Breast epithelium (tissue), 4 donors: Measurements from ENCODE around the gene CLDN9. TPM values are rescaled to one million over a fixed set of nuclear protein-coding genes. Genes with fewer than 3 reads are reported as not detected.

Source experiments
- DNase-seq, 2 donors: peaks; one replicate each; pipeline ENCODE4 v3.0.0-alpha.2; 2019; ENCODE audit warnings: low spot score in 2 of 2
- H3K27ac ChIP-seq, 2 donors: fragments of 200-600 bp; sonication (generic) in 1 of 2; one replicate each; pipeline ENCODE4 v1.5.1; 2016 to 2019; ENCODE audit warnings: mild to moderate bottlenecking in 1 of 2
- H3K27me3 ChIP-seq, 2 donors: fragments of 200-600 bp; sonication (generic) in 1 of 2; one replicate each; pipeline versions ENCODE4 v1.5.1 to v1.6.0; 2017 to 2019; ENCODE audit warnings: control low read depth in 1 of 2, mild to moderate bottlenecking in 1 of 2
- H3K36me3 ChIP-seq: fragments of 200-600 bp; one replicate; pipeline ENCODE4 v1.5.1; 2019
- H3K4me1 ChIP-seq, 2 donors: fragments of 200-600 bp; sonication (generic); one replicate each; pipeline ENCODE4 v1.5.1; 2016 to 2019; ENCODE audit warnings: control low read depth in 1 of 2
- H3K4me3 ChIP-seq, 3 donors: fragments of 200-600 bp; sonication (generic); 1 replicate in 2 of 3; 2 replicates in 1 of 3; pipeline ENCODE4 v1.5.1; 2016 to 2019; ENCODE audit warnings: mild to moderate bottlenecking in 3 of 3, moderate library complexity in 2 of 3
- H3K9me3 ChIP-seq, 2 donors: fragments of 200-600 bp; sonication (generic) in 1 of 2; one replicate each; pipeline ENCODE4 v1.5.1; 2016 to 2019; ENCODE audit warnings: control low read depth in 1 of 2
- POLR2A ChIP-seq: fragments of 450-650 bp; IDR thresholded peaks from one replicate; pipeline ENCODE4 v1.6.1; 2016; ENCODE audit warnings: antibody characterized with exemption, mild to moderate bottlenecking, moderate library complexity
- POLR2AphosphoS5 ChIP-seq, 3 donors: sonication (generic); formaldehyde crosslinking; IDR thresholded peaks; one replicate each; pipeline ENCODE4 v1.6.1; 2017; ENCODE audit warnings: antibody characterized with exemption in 3 of 3
- intact Hi-C: fragments of 100-400 bp; cut with DNase I; formaldehyde crosslinking; loops from one replicate; pipeline ENCODE4 v1.15.1; 2023; ENCODE audit warnings: low total_unique reads
- total RNA-seq, 3 donors: library from RNA; depleted of rRNA; stranded (reverse); fragments of >200 nt; gene quantifications; one replicate each; pipeline ENCODE4 v1.1.0, GENCODE V29; 2016
- TF ChIP-seq, protein P1 (sequence below), 3 donors: fragments of 450-650 bp; IDR thresholded peaks; one replicate each; pipeline ENCODE4 v1.5.1; 2016 to 2017; ENCODE audit warnings: antibody characterized with exemption in 3 of 3, mild to moderate bottlenecking in 3 of 3, moderate library complexity in 3 of 3

Gene CLDN9
- total RNA-seq, 3 donors from 2014 or later: 0.15 TPM; not detected in 2

DNA sequence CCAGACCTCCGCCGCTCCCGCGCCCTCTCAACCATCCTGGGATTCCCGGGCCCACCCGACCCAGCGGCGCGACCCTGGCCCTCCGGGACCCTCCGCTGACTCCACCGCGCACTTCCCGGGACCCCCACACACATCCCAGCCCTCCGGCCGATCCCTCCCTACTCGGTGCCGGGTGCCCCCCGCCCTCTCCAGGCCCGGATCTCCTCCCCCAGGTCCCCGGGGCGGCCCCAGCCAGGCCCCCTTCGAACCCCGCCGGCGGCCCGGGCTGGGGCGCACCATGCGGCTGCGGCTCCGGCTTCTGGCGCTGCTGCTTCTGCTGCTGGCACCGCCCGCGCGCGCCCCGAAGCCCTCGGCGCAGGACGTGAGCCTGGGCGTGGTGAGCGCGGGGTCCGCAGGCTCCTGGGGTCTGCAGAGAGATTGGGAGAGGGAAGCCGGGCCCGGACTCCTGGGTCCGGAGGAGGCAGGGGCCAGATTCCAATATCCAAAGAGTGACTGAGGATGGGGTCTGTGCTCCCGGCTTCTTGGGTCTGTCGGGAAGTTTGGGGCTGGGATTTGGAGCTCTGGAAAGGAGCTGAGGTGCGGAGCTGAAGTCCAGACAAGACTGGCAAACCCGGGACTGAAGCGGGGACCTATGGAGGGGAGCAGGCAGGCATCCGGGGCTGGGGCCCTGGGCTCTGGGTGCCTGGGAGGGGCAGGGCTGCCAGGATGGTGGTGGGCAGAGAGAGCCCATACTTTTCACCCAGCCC is 34.1 kb downstream of the CLDN9 start:
- intact Hi-C loops: no loop called here
- H3K9me3 ChIP-seq: no peaks in the 10 kb centered on the region
- no peaks in the 10 kb centered on the region for H3K36me3 ChIP-seq
- peaks cover 6 to 7% of the 10 kb centered on the region in 2 donors for H3K4me1 ChIP-seq
- H3K27ac ChIP-seq: no peak overlapping the region
- DNase-seq: no peak
- H3K4me3 ChIP-seq: peak overlapping the region; percentile 39 to 68 (median 50)
- peaks cover 5 to 50% of the 10 kb centered on the region in 2 donors for H3K27me3 ChIP-seq
- TF ChIP-seq POLR2AphosphoS5 (IDR thresholded peaks at IDR 0.05) (no peak), POLR2A (no peak)
- TF ChIP-seq, protein P1, sequence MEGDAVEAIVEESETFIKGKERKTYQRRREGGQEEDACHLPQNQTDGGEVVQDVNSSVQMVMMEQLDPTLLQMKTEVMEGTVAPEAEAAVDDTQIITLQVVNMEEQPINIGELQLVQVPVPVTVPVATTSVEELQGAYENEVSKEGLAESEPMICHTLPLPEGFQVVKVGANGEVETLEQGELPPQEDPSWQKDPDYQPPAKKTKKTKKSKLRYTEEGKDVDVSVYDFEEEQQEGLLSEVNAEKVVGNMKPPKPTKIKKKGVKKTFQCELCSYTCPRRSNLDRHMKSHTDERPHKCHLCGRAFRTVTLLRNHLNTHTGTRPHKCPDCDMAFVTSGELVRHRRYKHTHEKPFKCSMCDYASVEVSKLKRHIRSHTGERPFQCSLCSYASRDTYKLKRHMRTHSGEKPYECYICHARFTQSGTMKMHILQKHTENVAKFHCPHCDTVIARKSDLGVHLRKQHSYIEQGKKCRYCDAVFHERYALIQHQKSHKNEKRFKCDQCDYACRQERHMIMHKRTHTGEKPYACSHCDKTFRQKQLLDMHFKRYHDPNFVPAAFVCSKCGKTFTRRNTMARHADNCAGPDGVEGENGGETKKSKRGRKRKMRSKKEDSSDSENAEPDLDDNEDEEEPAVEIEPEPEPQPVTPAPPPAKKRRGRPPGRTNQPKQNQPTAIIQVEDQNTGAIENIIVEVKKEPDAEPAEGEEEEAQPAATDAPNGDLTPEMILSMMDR (IDR thresholded peaks at IDR 0.05): no peak

DNA sequence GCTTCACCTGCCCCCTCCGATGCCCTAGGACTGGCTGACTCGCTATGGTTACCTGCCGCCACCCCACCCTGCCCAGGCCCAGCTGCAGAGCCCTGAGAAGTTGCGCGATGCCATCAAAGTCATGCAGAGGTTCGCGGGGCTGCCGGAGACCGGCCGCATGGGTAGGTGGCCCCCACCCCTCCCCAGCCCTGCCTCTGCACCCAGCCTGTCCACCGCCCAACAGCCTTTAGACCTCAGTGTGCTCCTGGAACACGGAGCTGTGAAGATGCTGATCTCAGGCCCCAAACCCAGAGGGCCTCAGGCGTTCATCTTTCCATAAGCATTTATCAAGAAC is 34.6 kb downstream of the CLDN9 start:
- intact Hi-C loops: no loop called here
- no peaks in the 10 kb centered on the region for H3K9me3 ChIP-seq
- H3K4me1 ChIP-seq: peaks cover 6 to 7% of the 10 kb centered on the region in 2 donors
- no peaks in the 10 kb centered on the region for H3K36me3 ChIP-seq
- peaks cover 5 to 50% of the 10 kb centered on the region in 2 donors for H3K27me3 ChIP-seq
- H3K4me3 ChIP-seq: no peak overlapping the region
- DNase-seq: no peak
- TF ChIP-seq POLR2A: no peak
- no peak for TF ChIP-seq POLR2AphosphoS5 (IDR thresholded peaks at IDR 0.05)
- TF ChIP-seq, protein P1 (IDR thresholded peaks at IDR 0.05): no peak
- H3K27ac ChIP-seq: no peak overlapping the region

DNA sequence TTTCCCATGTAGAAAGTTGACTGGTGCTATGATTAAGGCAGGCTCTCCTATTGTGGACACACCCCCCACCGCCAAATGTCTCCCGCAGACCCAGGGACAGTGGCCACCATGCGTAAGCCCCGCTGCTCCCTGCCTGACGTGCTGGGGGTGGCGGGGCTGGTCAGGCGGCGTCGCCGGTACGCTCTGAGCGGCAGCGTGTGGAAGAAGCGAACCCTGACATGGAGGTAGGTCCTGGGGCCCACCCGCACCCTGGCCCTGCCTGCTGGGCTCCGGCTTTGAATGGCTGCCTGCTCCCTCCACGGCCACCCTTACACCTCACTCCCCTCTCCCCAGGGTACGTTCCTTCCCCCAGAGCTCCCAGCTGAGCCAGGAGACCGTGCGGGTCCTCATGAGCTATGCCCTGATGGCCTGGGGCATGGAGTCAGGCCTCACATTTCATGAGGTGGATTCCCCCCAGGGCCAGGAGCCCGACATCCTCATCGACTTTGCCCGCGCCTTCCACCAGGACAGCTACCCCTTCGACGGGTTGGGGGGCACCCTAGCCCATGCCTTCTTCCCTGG is 37.3 kb downstream of the CLDN9 start:
- no peak for DNase-seq
- Histone ChIP-seq H3K9me3 (no peaks in the 10 kb centered on the region), H3K4me1 (peaks cover 6 to 7% of the 10 kb centered on the region in 2 donors), H3K27me3 (peaks cover 5 to 26% of the 10 kb centered on the region in 2 donors), H3K4me3 (no peak overlapping the region), H3K27ac (no peak overlapping the region), H3K36me3 (no peaks in the 10 kb centered on the region)
- intact Hi-C loops: loop anchor here (10.0 kb wide), 1 partner anchor 115 kb away; no protein-coding TSS in a partner anchor
- TF ChIP-seq POLR2AphosphoS5 (IDR thresholded peaks at IDR 0.05) (no peak), POLR2A (no peak)
- TF ChIP-seq, protein P1 (IDR thresholded peaks at IDR 0.05): no peak

DNA sequence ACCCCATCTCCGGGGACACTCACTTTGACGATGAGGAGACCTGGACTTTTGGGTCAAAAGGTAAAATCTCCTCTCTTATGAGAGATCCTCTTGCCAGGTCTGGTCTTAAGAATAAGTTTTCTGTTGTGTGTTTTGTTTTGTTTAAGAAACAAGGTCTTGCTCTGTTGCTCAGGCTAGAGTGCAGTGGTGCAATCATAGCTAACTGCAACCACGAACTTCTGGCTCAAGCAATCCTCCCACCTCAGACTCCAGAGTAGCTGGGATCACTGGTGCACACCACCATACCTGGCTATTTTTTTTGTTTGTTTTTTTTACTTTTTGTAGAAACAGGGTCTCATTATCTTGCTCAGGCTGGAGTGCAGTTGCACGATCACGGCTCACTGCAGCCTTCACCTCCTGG is 37.8 kb downstream of the CLDN9 start:
- TF ChIP-seq POLR2A (no peak), POLR2AphosphoS5 (IDR thresholded peaks at IDR 0.05) (no peak)
- TF ChIP-seq, protein P1 (IDR thresholded peaks at IDR 0.05): no peak
- Histone ChIP-seq H3K9me3 (no peaks in the 10 kb centered on the region), H3K4me3 (no peak overlapping the region), H3K27me3 (peaks cover 5 to 21% of the 10 kb centered on the region in 2 donors), H3K4me1 (peaks cover 6% of the 10 kb centered on the region in 2 donors), H3K36me3 (no peaks in the 10 kb centered on the region), H3K27ac (no peak overlapping the region)
- intact Hi-C loops: loop anchor here (10.0 kb wide), 1 partner anchor 114 kb away; no protein-coding TSS in a partner anchor
- no peak for DNase-seq

DNA sequence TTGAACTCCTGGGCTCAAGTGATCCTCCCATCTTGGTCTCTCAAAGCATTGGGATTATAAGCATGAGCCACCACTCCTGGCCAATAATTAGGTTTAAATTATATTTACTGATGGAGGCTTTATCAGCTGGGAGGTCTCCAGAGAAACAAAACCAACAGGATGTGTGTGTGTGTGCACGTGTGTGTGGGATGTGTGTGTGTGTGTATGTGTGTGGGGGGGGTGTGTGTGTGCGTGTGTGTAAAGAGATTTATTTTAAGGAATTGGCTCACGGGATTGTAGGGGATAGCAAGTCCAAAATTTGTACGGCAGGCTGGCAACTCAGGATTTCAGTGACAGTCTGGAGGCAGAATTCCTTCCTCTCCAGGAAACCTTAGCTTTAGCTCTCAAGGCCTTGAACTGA is 38.3 kb downstream of the CLDN9 start:
- Histone ChIP-seq H3K36me3 (no peaks in the 10 kb centered on the region), H3K27me3 (peaks cover under 1 to 16% of the 10 kb centered on the region in 2 donors), H3K4me3 (no peak overlapping the region), H3K27ac (no peak overlapping the region), H3K4me1 (peaks cover under 1 to 2% of the 10 kb centered on the region in 2 donors), H3K9me3 (no peaks in the 10 kb centered on the region)
- no peak for TF ChIP-seq POLR2A
- TF ChIP-seq, protein P1 (IDR thresholded peaks at IDR 0.05): no peak
- TF ChIP-seq POLR2AphosphoS5 (IDR thresholded peaks at IDR 0.05): no peak
- intact Hi-C loops: loop anchor here (10.0 kb wide), 1 partner anchor 114 kb away; no protein-coding TSS in a partner anchor
- no peak for DNase-seq
